ENCODE measurements around the gene GPRC5A. TPM values are rescaled to one million over a fixed set of nuclear protein-coding genes. Genes with fewer than 3 reads are reported as not detected.

Gene GPRC5A
- total RNA-seq, 1 donor from 2014 or later, result 2.9 TPM

GRCh38 chr12:12909995-12910420, 18.6 kb downstream of the GPRC5A start:
- no peak for DNase-seq

- no peak for DNase-seq
Observed at GRCh38 chr12:12912711-12913110, 21.3 kb downstream of the GPRC5A start.

- no peak for DNase-seq
Observed at GRCh38 chr12:12915656-12916055, 24.3 kb downstream of the GPRC5A start.

- DNase-seq, result peak; percentile 93
Observed at GRCh38 chr12:12916135-12916944, 25.0 kb downstream of the GPRC5A start.

GRCh38 chr12:12917517-12917916, 26.2 kb downstream of the GPRC5A start:
- no peak for DNase-seq

- no peak for DNase-seq
Observed at GRCh38 chr12:12918781-12919389, 27.5 kb downstream of the GPRC5A start.

- DNase-seq, result no peak
Observed at GRCh38 chr12:12919666-12920435, 28.5 kb downstream of the GPRC5A start.

GRCh38 chr12:12922191-12922616, 30.8 kb downstream of the GPRC5A start:
- DNase-seq, result no peak

- DNase-seq, result no peak
Observed at GRCh38 chr12:12922978-12923377, 31.6 kb downstream of the GPRC5A start.

GRCh38 chr12:12924169-12924568, 32.8 kb downstream of the GPRC5A start:
- DNase-seq, result no peak

- peak; percentile 51 for DNase-seq
Observed at GRCh38 chr12:12925388-12925787, 34.0 kb downstream of the GPRC5A start.

- DNase-seq, result no peak
Observed at GRCh38 chr12:12926571-12927071, 35.3 kb downstream of the GPRC5A start.

GRCh38 chr12:12927211-12928079, 36.1 kb downstream of the GPRC5A start:
- DNase-seq, result peak; percentile 74

GRCh38 chr12:12929696-12930095, 38.3 kb downstream of the GPRC5A start:
- no peak for DNase-seq

- DNase-seq, result no peak
Observed at GRCh38 chr12:12930633-12931219, 39.4 kb downstream of the GPRC5A start.

- no peak for DNase-seq
Observed at GRCh38 chr12:12933742-12934141, 42.4 kb downstream of the GPRC5A start.

- DNase-seq, result no peak
Observed at GRCh38 chr12:12934556-12934955, 43.2 kb downstream of the GPRC5A start.

GRCh38 chr12:12936983-12937491, 45.7 kb downstream of the GPRC5A start:
- DNase-seq, result no peak

- DNase-seq, result no peak
Observed at GRCh38 chr12:12938541-12938940, 47.2 kb downstream of the GPRC5A start.

- DNase-seq, result no peak
Observed at GRCh38 chr12:12939888-12940287, 48.5 kb downstream of the GPRC5A start.
